DMS153 (cell line): ENCODE measurements around the gene TAB2.

ENCODE experiments used
- DNase-seq: peaks from one replicate; lab custom pipeline; 2025; lab: John Stamatoyannopoulos, UW

The TAB2 gene, protein sequence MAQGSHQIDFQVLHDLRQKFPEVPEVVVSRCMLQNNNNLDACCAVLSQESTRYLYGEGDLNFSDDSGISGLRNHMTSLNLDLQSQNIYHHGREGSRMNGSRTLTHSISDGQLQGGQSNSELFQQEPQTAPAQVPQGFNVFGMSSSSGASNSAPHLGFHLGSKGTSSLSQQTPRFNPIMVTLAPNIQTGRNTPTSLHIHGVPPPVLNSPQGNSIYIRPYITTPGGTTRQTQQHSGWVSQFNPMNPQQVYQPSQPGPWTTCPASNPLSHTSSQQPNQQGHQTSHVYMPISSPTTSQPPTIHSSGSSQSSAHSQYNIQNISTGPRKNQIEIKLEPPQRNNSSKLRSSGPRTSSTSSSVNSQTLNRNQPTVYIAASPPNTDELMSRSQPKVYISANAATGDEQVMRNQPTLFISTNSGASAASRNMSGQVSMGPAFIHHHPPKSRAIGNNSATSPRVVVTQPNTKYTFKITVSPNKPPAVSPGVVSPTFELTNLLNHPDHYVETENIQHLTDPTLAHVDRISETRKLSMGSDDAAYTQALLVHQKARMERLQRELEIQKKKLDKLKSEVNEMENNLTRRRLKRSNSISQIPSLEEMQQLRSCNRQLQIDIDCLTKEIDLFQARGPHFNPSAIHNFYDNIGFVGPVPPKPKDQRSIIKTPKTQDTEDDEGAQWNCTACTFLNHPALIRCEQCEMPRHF

GRCh38 chr6:149317644-149318571, at the start of gene TAB2:
Gene TAB2 (plus strand): TSS chr6:149317712. CDS start chr6:149369998, 52,286 bp downstream.
- no peak for DNase-seq

DNA sequence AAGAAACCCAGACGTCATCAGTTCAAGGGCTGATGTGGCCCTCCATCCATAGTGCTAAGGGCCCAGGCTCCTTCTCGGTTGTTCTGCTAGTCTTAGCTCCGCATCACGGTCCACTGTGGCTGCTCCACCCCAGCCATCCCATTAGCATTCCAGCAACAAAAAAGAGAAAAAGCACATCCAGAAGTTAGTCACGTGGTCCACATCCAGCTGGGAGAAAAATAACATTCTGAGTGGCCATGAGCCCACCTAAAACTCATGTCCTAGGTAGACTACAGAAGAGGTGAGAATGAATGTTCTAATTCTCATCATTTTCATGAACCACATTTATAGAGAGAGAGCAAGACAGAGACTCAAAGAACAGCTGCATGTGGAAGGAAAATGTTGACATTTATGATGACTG, 49.4 kb upstream of the TAB2 start:
- no peak for DNase-seq

GRCh38 chr6:149268768-149269167, 48.7 kb upstream of the TAB2 start:
- DNase-seq, result no peak

DNA sequence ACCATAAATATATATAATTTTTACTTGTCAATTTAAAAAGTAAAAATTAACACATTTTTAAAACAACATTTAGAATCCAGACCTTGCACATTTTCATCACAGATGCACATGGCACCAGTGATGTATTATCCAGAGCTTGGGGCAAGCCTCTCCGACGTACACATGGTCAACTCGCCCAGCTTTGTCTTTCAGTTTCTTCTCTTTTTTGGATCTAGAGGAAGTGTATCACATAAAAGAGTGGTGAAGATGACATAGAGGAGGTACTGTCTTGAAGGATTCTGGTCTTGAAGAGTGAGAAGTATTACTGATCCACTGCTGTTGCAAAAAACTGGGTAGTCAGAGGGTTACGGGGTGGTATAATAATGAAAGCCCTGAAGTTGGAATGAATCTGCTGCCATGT, 46.9 kb upstream of the TAB2 start:
- no peak for DNase-seq

GRCh38 chr6:149271348-149272340, 45.9 kb upstream of the TAB2 start:
- no peak for DNase-seq

DNA sequence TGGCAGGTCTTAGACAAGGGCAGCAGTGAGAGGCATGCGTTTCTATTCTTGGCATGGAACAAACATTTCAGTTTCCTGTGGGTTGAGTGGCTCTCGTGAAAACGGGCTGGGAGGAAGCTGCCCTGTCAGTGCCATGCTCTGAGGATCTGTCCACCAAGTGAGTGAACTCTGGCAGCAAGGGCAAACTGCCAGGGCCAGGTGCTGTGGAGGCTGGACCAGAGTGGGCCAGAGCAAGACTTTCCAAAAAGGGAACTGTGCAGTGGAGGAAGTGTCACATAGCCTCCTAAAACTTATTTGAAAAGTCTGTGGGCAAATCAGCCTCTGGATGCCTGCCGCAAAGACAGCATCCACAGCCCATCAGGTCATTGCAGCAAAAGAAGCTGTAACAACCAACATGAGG, 44.2 kb upstream of the TAB2 start:
- DNase-seq, result no peak

GRCh38 chr6:149275621-149276020, 41.9 kb upstream of the TAB2 start:
- no peak for DNase-seq

DNA sequence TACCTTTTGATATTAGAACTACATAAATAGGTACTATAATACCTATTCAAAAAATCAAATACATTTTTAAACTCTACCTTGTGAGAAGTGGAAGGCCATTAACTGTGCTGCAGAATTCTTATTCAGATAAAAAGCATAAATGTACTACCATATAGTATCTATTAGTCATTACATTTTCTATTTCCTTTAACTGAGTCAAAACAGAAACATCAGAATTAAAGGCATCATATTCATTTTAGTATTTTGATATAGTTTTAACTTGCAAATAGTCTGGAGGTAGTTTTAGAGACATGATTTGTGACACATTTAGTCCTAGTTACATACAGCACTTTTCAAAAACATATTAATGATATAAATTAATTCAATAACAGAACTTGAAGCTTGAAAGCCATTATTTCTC, 39.9 kb upstream of the TAB2 start:
- no peak for DNase-seq

DNA sequence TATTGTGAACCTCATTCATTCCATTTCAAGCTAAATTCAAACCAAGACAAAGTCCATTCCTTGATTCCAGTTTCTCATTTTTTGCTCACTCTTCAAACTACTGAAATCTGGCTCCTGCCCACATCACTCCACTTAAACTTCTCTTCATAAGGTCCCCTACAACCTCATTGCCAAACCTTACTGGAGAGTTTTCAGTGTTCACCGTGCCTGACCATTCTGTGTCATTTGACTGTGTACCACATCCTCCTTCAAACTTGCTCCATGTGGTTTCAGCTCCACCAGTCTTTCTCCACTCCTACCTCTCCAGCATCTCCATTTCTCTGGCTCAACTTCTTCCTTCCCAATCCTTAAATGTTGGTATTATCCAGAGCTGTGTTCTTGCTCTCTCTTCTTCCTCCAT, 38.5 kb upstream of the TAB2 start:
- no peak for DNase-seq

GRCh38 chr6:149284904-149285303, 32.6 kb upstream of the TAB2 start:
- no peak for DNase-seq

DNA sequence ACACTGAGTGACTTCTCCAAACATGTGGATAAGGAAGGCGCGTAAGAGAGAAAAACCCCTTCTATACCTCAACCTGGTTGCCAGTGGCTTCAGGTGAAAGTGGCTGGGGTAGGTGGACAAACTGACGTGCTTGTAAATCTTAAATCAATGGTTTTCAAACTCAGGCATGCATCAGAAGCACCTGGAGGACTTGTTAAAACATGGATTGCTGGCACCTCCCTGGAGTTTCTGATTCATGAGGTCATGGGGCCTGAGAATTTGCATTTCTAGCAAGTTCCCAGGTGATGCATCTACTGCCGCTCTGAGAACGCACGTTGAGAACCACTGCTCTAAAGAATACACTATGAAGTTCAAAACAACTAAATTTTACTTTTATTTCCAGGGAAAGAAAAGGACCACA, 31.9 kb upstream of the TAB2 start:
- no peak for DNase-seq

- no peak for DNase-seq
These were observed 30.6 kb upstream of the TAB2 start for GRCh38 chr6:149286905-149287304.

- no peak for DNase-seq
These were observed 28.2 kb upstream of the TAB2 start for GRCh38 chr6:149289192-149289781.

DNA sequence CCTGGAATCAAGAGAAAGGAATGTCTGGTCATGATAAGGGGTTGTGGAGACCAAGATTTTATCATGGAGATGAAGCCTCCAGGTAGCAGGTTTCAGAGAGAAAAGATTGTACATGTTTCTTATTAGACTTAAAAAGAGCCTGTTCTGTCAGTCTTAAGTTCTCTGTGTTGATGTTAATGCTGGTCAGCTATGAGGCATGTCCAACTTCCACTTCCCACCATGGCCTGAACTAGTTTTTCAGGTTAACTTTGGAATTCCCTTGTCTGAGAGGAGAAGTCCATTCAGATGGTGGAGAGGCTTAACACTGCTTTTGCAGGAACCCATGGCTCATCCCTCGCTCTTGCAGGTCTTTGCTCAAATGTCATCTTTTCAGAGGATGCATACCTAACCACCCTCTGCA, 27.5 kb upstream of the TAB2 start:
- no peak for DNase-seq

- no peak for DNase-seq
These were observed 24.3 kb upstream of the TAB2 start for GRCh38 chr6:149293244-149293643.

- DNase-seq, result no peak
These were observed 16.9 kb upstream of the TAB2 start for GRCh38 chr6:149300563-149300962.

DNA sequence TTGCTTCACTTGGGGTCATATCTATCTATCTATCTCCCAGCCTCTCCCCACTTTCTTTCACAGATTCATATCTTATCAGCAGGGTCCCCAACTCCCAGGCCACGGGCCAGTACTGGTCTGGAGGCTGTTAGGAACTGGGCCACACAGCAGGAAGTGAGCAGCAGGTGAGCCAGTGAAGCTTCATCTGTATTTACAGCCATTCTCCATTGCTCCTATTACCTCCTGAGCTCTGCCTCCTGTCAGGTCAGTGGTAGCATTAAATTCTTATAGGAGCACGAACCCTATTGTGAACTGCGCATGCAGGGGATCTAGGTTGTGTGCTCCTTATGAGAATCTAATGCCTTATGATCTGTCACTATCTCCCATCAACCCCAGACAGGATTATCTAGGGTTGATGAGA, 14.8 kb upstream of the TAB2 start:
- no peak for DNase-seq

DNA sequence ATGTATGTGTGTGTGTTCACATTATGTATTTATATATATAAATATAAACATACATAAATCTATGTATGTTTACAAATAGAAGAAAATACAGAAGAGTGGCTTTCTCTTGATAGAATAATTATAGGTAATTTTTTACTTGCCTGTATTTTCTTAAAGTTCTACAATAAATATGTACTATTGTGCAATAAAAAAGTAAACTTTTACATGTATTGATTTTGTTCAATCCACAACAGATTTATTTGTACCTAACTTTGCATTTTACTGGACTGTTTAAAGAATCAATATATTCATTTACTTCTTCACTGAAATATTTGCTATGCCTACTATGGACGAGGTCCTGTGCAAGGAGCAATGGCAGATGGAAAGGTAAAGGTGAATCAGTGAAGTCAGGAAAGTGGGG, 14.0 kb upstream of the TAB2 start:
- no peak for DNase-seq

DNA sequence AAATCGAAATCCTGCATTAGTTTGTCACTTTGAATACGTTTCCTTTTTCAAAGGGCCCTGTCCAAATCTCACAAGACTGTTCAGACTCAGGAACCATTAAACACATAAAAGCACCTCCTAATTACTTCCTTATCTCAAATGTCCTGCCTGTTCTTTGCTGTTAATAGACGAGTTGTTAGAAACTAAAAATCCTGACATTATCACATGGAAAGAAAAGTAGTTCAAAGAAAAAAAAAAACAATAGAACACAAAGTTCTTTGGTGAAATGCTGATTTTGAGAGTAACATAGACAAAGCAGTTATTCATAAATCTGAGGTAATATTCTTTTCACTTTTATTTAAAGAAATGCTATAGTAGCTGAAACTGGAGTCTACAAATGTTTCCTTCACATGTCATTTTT, 12.1 kb upstream of the TAB2 start:
- no peak for DNase-seq

DNA sequence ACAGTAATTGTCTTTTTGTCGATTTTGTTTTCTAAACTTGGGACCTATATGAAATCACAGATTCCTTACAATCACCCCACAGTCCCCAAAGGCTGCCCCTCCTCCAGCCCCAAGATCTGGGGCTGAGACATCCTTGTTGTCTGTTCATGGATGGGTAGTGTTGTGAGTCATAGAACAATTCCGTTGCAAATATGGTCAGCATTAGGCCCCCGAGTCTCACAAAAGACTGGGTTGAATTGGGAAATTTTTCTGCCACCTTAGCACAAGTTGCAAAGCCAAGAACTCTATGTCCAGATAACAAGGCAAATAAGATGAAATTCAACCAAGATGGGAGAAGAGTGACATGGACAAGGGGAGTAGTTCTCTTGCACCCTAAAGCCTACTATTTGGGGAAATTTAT, 10.5 kb upstream of the TAB2 start:
- DNase-seq, result no peak

- DNase-seq, result no peak
These were observed 6.2 kb upstream of the TAB2 start for GRCh38 chr6:149311293-149311692.
